Measurements from ENCODE around the gene EFEMP2.
"Not testable (repeated sequence)": the region's sequence is repeated elsewhere in the genome, so short reads cannot be mapped to it uniquely, and the experiment has no call there.

The EFEMP2 gene

DNA sequence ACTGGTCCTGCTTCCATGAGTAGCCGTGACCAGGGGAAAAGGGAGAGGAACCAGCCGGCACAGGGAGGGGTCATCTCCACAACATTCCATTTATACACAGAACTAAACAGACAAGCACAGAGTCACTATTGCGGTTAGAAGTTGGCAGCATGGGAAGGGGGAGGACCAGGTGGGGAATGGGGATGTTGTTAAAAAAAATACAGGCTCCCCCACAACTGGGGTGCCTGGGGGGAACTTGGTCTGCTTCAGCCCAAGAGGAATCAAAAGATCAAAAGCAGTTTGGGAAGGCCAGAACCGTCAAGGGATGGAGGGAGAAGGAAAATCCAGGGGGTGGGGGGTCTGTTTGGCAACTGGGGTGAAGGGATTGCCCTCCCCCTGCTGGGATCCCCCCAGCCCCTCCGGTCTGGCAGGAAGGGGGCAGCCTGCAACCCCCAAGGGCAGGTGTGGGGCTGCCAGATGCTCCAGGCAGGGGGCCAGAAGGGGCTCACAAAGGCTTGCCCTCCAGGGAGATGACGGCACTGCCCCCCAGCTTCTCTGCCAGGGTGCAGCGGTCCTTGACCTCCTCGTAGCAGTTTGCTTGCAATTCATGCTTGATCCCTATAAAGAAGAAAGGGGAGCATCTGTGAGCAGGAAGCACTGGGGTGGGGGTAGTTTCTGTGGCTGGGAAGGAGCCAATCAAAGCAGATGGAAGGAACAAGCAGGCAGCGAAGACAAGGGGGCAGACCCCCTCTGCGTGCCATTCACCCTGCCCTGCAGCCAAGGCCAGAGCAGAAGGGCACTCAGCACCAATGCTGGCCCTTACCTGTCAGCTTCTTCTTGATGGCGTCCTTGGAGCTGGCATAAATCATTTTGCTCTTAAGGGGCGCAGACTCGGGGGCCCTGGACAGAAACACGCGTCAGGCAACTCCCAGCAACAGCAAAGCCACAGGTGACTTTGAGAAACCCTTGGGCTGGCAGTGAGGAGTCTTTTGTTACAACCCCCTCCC is 17.5 kb downstream of the EFEMP2 start:
- DNase-seq (ENCODE audit: low read depth in 2 of 2, low spot score in 1 of 2) = no peak

GRCh38 chr11:65854161-65854592 is 18.4 kb downstream of the EFEMP2 start:
- DNase-seq (ENCODE audit: low read depth in 2 of 2, low spot score in 1 of 2) = no peak

DNA sequence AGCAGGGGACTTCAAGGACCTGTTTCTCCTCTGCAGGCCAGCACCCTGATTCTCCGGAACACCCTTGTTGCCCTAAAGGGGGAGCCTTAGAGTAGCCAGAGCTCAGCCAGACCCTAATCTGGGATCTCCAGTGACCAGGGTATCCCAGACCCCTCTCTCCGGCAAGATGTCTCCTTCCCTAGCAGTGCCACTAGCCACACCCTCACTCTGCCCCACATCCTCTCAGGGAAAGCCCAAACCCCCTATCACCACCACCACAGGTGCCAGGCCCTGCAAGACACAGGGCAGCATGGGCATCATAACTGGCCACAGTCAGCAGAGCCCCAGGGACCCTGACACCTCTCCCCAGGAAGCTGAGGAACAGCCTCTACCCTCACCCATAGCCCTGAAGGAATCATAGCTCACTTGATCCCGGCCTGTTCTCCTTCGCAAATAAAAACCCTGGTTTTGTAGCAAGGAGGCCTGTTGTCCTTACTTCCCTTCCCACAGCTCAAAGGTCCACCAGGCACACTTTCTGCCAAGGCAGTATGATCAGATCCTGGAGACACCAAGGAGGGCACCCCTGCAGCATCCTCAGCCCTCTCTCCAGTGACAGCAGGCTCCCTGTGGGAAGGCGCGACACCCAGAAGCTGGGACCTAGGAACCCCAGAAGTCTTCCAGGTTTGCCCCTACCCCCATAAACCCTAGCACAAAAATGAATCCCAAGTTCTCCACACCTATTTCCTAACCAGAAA is 19.2 kb downstream of the EFEMP2 start:
- DNase-seq (ENCODE audit: low read depth in 2 of 2, low spot score in 1 of 2) = no peak

DNA sequence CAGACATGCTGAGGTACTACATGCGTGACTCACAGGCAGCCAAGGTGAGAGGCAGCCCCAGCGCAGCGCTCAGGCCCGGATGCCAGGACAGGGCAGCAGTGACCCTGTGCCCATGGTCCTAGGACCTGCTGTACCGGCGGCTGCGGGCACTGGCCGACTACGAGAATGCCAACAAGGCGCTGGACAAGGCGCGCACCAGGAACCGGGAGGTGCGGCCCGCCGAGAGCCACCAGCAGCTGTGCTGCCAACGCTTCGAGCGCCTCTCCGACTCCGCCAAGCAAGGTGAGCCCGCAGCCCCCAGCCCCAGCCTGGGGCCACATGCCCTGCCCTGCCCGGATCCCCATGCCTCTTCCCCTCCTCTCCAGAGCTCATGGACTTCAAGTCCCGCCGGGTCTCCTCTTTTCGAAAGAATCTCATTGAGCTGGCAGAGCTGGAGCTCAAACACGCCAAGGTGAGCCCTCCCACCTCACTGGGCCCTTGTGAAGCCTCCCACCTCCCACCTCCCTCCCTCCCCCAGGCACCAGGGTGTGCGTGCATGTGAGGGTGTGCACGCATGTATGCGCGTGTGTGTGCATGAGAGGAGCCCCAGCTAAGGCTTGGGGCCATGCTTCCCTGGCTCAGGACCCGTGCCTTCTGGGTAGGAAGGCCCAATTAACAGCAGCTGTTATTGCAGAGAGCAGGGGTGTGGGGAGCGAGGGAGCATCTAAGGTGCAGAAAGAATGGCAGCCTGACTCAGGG is 19.9 kb downstream of the EFEMP2 start:
- DNase-seq (ENCODE audit: low read depth in 2 of 2, low spot score in 1 of 2) = no peak

GRCh38 chr11:65851811-65852507 is 20.6 kb downstream of the EFEMP2 start:
- DNase-seq (ENCODE audit: low read depth in 2 of 2, low spot score in 1 of 2) = no peak

DNA sequence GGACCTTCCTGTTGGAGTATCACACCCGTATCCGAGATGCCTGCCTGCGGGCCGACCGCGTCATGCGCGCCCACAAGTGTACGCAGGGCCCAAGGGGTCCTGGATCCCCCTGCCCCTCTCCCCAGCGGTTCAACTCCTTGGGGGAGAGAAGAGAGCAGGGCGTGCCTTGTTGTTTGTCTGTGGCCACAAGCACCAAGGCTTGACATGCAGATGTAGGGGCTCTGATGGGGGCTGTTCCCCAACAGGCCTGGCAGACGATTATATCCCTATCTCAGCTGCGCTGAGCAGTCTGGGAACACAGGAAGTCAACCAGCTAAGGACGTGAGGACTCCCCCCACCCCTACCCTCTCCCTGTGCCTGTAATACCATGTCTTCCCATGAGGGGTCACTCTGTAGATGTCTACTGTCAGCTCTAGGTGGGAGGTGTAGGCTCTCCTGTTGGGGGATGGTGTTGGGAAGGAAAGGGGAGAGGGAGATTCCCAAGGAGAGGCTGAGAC is 21.5 kb downstream of the EFEMP2 start:
- DNase-seq (ENCODE audit: low read depth in 2 of 2, low spot score in 1 of 2) = no peak

- no peak for DNase-seq (ENCODE audit: low read depth in 2 of 2, low spot score in 1 of 2)
These were observed 22.1 kb downstream of the EFEMP2 start for GRCh38 chr11:65850217-65851082.

DNA sequence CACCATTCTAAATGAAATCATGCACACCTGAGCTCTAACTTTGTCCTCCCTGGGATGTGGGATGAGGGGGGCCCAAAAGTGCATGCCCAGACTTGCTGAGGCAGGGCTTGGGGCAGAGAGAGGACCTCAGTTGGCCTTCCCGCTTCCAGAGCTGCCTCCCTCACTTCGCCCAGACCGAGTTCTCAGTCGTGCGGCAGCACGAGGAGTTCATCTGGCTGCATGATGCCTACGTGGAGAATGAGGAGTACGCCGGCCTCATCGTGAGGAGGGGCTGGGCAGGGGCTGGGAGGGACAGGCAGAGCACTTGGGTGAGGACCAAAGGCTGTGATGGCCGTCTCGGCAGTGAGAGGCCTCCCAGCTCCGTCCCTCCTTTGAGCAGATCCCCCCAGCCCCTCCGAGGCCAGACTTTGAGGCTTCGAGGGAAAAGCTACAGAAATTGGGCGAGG is 22.8 kb downstream of the EFEMP2 start:
- no peak for DNase-seq (ENCODE audit: low read depth in 2 of 2, low spot score in 1 of 2)

GRCh38 chr11:65849366-65849765 is 23.2 kb downstream of the EFEMP2 start:
- DNase-seq (ENCODE audit: low read depth in 2 of 2, low spot score in 1 of 2) = no peak

- DNase-seq (ENCODE audit: low read depth in 2 of 2, low spot score in 1 of 2) = not testable (repeated sequence)
These were observed 23.9 kb downstream of the EFEMP2 start for GRCh38 chr11:65848693-65849092.

DNA sequence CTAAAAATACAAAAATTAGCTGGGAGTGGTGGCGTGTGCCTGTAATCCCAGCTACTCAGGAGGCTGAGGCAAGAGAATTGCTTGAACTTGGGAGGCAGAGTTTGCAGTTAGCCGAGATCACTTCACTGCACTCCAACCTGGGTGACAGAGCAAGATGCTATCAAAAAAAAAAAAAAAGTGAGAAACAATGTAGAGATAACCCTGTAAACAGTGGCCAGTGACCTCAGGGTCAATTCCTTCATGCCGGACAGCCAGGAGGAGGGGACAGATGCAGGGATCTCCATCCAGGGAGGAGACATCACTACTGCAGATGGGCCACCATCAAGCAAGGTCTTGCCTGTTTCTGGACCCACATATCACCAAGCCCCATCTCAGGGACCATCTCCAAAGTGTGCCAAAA is 24.9 kb downstream of the EFEMP2 start:
- DNase-seq (ENCODE audit: low read depth in 2 of 2, low spot score in 1 of 2) = no peak

DNA sequence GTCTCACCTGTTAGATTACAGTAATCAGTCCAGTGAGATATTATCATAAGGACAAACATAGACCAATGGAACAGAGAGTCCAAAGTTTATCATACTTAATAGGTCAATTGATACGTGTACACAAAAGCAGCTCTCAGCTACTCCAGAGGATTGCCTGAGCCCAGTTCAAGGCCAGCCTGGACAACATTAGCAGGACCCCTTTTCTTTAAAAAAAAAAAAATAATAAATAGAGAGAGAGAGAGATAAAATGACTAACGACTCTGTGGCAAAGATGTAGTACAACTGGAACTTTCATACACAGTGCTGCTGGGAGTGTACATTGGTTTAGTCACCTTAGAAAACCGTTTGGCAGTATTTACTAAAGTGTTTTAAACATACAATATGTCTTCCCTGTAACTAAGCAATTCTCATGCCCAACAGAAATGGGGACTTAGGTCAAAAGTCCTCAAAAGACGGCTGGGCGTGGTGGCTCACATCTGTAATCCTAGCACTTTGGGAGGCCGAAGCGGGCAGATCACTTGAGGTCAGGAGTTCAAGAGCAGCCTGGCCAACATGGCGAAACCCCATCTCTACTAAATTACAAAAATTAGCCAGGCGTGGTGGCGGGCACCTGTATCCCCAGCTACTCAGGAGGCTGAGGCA is 28.2 kb downstream of the EFEMP2 start:
- no peak for DNase-seq (ENCODE audit: low read depth in 2 of 2, low spot score in 1 of 2)

DNA sequence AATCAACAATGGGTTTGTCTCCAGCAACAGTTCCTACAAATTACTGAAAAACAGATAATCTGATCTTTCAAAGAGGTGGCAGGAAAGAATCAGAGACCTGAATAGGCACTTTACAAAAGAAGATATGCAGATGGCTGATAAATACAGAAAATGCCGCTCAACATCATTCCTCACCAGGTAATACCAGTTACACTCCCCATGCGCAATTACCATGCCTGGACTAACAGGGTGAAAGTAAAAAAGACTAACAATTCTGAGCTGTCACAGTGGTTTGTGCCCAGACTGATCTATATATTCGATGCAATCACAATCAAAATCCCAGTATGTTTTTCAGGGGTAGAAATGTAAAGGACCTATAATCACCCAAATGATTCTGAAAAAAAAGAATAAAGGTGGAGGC is 28.8 kb downstream of the EFEMP2 start:
- no peak for DNase-seq (ENCODE audit: low read depth in 2 of 2, low spot score in 1 of 2)

DNA sequence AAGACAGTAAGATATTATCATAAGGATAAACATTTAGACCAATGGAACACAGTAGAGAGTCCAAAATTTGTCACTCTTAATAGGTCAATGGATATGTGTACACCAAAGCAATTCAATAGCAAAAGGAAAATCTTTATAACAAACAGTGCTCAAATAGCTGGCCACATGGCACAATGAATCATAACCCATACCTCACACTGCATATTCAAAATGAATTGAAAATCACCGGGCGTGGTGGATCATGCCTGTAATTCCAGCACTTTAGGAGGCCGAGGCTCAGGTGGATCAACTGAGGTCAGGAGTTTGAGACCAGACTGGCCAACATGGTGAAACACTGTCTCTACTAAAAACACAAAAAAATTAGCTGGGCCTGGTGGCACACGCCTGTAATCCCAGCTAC is 30.5 kb downstream of the EFEMP2 start:
- DNase-seq (ENCODE audit: low read depth in 2 of 2, low spot score in 1 of 2) = no peak

DNA sequence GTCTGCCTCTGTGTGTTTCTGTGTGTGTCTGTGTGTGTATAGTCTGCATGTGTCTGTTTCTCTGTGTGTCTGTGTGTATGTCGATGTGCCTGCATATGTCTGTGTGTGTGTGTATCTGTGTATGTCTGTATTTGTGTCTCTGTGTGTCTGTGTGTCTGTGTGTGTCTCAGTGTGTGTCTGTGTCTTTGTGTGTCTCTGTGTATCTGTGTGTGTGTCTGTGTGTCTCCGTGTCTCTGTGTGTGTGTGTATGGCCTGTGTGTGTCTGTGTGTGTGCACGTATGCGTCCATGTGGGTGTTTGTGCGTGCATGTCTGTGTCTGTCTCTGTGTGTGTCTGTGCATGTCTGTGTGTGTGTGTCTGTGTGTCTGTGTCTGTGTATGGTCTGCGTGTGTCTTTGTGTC is 38.4 kb downstream of the EFEMP2 start:
- no peak for DNase-seq (ENCODE audit: low read depth in 2 of 2, low spot score in 1 of 2)

DNA sequence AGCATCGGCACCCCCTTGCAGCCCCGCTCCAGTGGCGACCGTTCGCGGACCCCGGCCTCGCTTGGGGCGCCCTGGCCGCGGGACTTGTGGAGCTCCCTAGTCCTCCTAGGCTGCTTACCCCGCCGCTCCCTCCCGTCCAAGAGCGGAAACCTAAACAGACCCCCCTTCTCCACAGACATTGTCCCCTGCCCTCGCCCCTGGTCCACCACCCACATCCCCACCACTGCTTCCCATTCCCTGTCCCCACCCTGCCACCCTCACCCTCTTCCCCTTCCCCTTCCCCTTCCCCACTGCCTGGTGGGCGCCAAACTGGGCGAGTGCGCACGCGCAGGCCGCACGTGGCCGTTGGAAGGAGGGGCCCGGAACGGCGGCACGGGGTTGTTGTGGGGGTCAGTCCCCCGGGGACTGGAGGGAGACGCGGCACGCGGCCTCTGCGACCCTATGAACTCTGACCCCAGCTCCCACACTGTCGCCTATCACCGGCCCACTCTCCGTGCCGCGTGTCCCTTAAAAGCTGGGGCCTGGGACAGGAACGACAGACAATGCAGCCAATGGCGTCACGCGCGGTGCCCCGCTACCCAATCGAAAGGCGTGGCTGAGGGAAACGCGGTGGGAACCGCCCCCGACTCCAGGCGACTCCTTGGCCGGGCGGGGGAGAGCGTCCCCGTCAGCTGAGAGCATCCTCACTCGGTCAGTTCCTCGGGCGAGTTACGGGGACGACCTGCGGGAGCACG is 39.1 kb downstream of the EFEMP2 start, which contains the start of gene SNX32:
SNX32 (plus strand) TSS at position 667 of the 734 bp plus-strand sequence. CDS start 103 bp downstream, outside the sequence.
- DNase-seq (ENCODE audit: low read depth in 2 of 2, low spot score in 1 of 2) = peak; percentile 81 to 92

DNA sequence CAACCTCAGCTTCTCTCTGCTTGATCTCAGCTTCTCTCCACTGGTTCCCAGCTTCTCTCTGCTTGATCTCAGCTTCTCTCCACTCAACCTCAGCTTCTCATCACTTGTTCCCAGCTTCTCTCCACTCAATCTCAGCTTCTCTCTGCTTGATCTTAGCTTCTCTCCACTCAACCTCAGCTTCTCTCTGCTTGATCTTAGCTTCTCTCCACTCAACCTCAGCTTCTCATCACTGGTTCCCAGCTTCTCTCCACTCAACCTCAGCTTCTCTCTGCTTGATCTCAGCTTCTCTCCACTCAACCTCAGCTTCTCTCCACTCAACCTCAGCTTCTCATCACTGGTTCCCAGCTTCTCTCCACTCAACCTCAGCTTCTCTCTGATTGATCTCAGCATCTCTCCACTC is 40.4 kb downstream of the EFEMP2 start:
- not testable (repeated sequence) for DNase-seq (ENCODE audit: low read depth in 2 of 2, low spot score in 1 of 2)

- no peak for DNase-seq (ENCODE audit: low read depth in 2 of 2, low spot score in 1 of 2)
These were observed 43.1 kb downstream of the EFEMP2 start for GRCh38 chr11:65829459-65829858.
